Measurements from ENCODE around the gene TMEM147. TPM values are rescaled to one million over a fixed set of nuclear protein-coding genes. Genes with fewer than 3 reads are reported as not detected.

The TMEM147 gene
- total and polyA plus RNA-seq, 10 of the 15 experiments (the other 5 are each of a cell fraction or from before 2014, with no cell fraction given), result 53.4 to 145 (median 79.3) TPM

DNA sequence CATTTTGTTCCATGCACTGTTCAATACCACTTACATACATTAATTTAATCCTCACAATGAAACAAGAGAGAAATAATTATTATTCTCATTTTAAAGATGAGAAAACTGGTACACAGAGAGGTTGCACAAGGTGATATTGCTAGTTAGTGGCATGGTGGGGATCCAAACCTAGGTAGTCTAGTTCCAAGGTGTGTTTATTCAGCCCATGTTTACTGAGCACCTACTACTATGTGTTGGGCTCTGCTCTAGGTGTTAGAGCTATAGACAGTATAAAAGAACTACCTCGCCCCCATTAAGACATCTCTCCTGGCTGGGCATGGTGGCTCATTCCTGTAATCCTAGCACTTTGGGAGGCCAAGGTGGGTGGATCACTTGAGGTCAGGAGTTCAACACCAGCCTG is 37.3 kb downstream of the TMEM147 start:
- intact Hi-C loops (cut with micrococcal nuclease; ENCODE audit: unreplicated experiment), result no loop called here
- H3K4me3 ChIP-seq, result no peak overlapping the region
- no peaks in the 10 kb centered on the region for H3K4me1 ChIP-seq (ENCODE audit: control insufficient read depth, insufficient read depth, low read length)
- TF ChIP-seq SPI1 (IDR thresholded peaks at IDR 0.05; ENCODE audit: borderline replicate concordance, insufficient read depth, low read depth, low read length) (no peak), MYB (IDR thresholded peaks at IDR 0.05; ENCODE audit: borderline replicate concordance, low read depth, low read length) (no peak), RCOR1 (conservative IDR thresholded peaks at IDR 0.05; ENCODE audit: low read depth, low read length) (no peak), NFXL1 (IDR thresholded peaks at IDR 0.05; ENCODE audit: borderline replicate concordance) (no peak), CBX3 (IDR thresholded peaks at IDR 0.05; ENCODE audit: borderline replicate concordance, low read depth) (no peak), POU2F2 (IDR thresholded peaks at IDR 0.05; ENCODE audit: borderline replicate concordance, low read depth, low read length) (no peak), BRCA1 (IDR thresholded peaks at IDR 0.05; ENCODE audit: low read depth, low read length) (no peak), SIX5 (IDR thresholded peaks at IDR 0.05; ENCODE audit: low read depth, low read length, severe bottlenecking) (no peak), ZZZ3 (IDR thresholded peaks at IDR 0.05; ENCODE audit: control insufficient read depth, insufficient read length, low read depth) (no peak)
- TF ChIP-seq, protein P1, sequence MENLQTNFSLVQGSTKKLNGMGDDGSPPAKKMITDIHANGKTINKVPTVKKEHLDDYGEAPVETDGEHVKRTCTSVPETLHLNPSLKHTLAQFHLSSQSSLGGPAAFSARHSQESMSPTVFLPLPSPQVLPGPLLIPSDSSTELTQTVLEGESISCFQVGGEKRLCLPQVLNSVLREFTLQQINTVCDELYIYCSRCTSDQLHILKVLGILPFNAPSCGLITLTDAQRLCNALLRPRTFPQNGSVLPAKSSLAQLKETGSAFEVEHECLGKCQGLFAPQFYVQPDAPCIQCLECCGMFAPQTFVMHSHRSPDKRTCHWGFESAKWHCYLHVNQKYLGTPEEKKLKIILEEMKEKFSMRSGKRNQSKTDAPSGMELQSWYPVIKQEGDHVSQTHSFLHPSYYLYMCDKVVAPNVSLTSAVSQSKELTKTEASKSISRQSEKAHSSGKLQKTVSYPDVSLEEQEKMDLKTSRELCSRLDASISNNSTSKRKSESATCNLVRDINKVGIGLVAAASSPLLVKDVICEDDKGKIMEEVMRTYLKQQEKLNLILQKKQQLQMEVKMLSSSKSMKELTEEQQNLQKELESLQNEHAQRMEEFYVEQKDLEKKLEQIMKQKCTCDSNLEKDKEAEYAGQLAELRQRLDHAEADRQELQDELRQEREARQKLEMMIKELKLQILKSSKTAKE (IDR thresholded peaks at IDR 0.05; ENCODE audit: low read depth, poor library complexity, severe bottlenecking), result no peak
- TF ChIP-seq, protein P2, sequence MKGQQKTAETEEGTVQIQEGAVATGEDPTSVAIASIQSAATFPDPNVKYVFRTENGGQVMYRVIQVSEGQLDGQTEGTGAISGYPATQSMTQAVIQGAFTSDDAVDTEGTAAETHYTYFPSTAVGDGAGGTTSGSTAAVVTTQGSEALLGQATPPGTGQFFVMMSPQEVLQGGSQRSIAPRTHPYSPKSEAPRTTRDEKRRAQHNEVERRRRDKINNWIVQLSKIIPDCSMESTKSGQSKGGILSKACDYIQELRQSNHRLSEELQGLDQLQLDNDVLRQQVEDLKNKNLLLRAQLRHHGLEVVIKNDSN (IDR thresholded peaks at IDR 0.05; ENCODE audit: borderline replicate concordance, extremely low read length, insufficient read depth, low read depth, low read length), result no peak
- TF ChIP-seq, protein P3, sequence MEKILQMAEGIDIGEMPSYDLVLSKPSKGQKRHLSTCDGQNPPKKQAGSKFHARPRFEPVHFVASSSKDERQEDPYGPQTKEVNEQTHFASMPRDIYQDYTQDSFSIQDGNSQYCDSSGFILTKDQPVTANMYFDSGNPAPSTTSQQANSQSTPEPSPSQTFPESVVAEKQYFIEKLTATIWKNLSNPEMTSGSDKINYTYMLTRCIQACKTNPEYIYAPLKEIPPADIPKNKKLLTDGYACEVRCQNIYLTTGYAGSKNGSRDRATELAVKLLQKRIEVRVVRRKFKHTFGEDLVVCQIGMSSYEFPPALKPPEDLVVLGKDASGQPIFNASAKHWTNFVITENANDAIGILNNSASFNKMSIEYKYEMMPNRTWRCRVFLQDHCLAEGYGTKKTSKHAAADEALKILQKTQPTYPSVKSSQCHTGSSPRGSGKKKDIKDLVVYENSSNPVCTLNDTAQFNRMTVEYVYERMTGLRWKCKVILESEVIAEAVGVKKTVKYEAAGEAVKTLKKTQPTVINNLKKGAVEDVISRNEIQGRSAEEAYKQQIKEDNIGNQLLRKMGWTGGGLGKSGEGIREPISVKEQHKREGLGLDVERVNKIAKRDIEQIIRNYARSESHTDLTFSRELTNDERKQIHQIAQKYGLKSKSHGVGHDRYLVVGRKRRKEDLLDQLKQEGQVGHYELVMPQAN (conservative IDR thresholded peaks at IDR 0.05), result no peak
- no peak overlapping the region for H2AFZ ChIP-seq (ENCODE audit: control insufficient read depth, low read depth, low read length)
- ChIA-PET POLR2A (no interaction called here), RAD21 (ENCODE audit: unreplicated experiment) (no interaction called here), SMC1A (ENCODE audit: uncharacterized antibody, unreplicated experiment) (no interaction called here), CTCF (interaction anchor here (2.0 kb wide), 1 partner anchor 72 kb away, joined by 8 read pairs; no protein-coding TSS in a partner anchor)
- H3K36me3 ChIP-seq (ENCODE audit: control insufficient read depth in 2 of 2, insufficient read depth in 2 of 2, low read length in 1 of 2), result no peaks in the 10 kb centered on the region
- H4K20me1 ChIP-seq (ENCODE audit: control insufficient read depth, insufficient read depth), result no peaks in the 10 kb centered on the region
- no peak for FAIRE-seq
- no TSS peak for BruUV-seq (replicated peaks)
- in situ Hi-C loops (cut with MboI), result no loop called here
- ATAC-seq, result no peak
- H3K27me3 ChIP-seq (replicated peaks in 1 of 2; ENCODE audit: control insufficient read depth in 2 of 2, insufficient read depth in 2 of 2, low read length in 1 of 2), result no peaks in the 10 kb centered on the region
- no peak overlapping the region for H3K27ac ChIP-seq (ENCODE audit: control insufficient read depth, insufficient read depth)
- no peak overlapping the region for H3K4me2 ChIP-seq (ENCODE audit: control insufficient read depth, insufficient read depth)
- no peaks in the 10 kb centered on the region for H3K79me2 ChIP-seq (ENCODE audit: control insufficient read depth, insufficient read depth, low read length)
- DNase-seq (ENCODE audit: low read depth, low spot score), result no peak
- 5% methylated on average over 1 of the region's 1 CpG for WGBS (ENCODE audit: insufficient coverage, insufficient replicate concordance, low lambda C conversion rate, missing lambda C conversion rate)
- no peaks in the 10 kb centered on the region; the same call in 2 of the 3 replicates for H3K9me3 ChIP-seq (replicated peaks; ENCODE audit: control insufficient read depth, insufficient read depth, low read length)
- no peak overlapping the region for H3K9ac ChIP-seq (ENCODE audit: control insufficient read depth, insufficient read depth, low read length)

Data from GM12878 (cell line).